MM.1S (cell line): ENCODE results near the gene SORCS2.

Source experiments
- EZH2 ChIP-seq: fragments of 300-600 bp; sonication (generic); optimal IDR thresholded peaks from 2 replicates; pipeline ENCODE3; 2017; ENCODE audit warnings: low read depth, mild to moderate bottlenecking, antibody characterized with exemption, low read length, mixed read lengths
- EZH2phosphoT487 ChIP-seq: fragments of 300-600 bp; sonication (generic); IDR thresholded peaks from 2 replicates; pipeline ENCODE4 v1.6.1; 2018; ENCODE audit warnings: antibody characterized with exemption, low read length
- TF ChIP-seq, protein P1 (sequence below): fragments of 300-600 bp; sonication (generic); IDR thresholded peaks from 2 replicates; pipeline ENCODE4 v1.5.1; 2016; ENCODE audit warnings: antibody characterized with exemption, low read length, mixed read lengths

DNA sequence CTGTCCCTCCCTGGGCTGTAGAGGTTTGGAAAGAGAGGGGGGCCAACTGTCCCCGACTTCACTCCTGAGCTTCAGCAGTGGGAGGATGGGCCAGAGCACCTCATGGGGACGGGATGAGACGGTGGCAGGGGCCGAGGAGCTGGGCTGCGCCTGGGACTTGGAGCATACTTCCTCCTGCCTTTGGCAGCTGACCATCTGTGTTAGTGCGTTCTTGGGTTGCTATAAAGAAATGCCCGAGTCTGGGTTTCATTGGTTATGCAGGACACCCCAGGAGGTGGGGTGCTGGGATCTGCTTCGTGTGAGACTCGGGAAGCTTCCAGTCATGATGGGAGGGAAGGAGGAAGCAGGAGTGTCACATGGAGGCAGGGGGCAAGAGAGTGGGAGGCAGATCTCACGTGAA lies 235.0 kb downstream of the SORCS2 start:
- TF ChIP-seq EZH2 (no peak), EZH2phosphoT487 (no peak)
- TF ChIP-seq, protein P1, sequence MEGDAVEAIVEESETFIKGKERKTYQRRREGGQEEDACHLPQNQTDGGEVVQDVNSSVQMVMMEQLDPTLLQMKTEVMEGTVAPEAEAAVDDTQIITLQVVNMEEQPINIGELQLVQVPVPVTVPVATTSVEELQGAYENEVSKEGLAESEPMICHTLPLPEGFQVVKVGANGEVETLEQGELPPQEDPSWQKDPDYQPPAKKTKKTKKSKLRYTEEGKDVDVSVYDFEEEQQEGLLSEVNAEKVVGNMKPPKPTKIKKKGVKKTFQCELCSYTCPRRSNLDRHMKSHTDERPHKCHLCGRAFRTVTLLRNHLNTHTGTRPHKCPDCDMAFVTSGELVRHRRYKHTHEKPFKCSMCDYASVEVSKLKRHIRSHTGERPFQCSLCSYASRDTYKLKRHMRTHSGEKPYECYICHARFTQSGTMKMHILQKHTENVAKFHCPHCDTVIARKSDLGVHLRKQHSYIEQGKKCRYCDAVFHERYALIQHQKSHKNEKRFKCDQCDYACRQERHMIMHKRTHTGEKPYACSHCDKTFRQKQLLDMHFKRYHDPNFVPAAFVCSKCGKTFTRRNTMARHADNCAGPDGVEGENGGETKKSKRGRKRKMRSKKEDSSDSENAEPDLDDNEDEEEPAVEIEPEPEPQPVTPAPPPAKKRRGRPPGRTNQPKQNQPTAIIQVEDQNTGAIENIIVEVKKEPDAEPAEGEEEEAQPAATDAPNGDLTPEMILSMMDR, result no peak
